IMR-90 (cell line): Measurements from ENCODE around the gene ZFPL1. TPM values are rescaled to one million over a fixed set of nuclear protein-coding genes. Genes with fewer than 3 reads are reported as not detected.
A peak's percentile ranks its signal among the peaks of the same experiment; 100 is the strongest.

Source experiments
- ATAC-seq: fragments of 200-7000 bp; cut with Tn5 transposase; 2 replicates; pipeline ENCODE4 v1.9.1; 2020; ENCODE audit warnings: low read depth, mild to moderate bottlenecking, moderate library complexity
- BruUV-seq: library from RNA; stranded (reverse); fragments of 400-500 nt; replicated peaks from 2 replicates; lab custom pipeline; 2021; lab: Mats Ljungman, UMichigan
- CTCF ChIA-PET: fragments of 300-600 bp; formaldehyde crosslinking; extraction: SDS; loops from one replicate; lab custom pipeline; 2021; ENCODE audit warnings: antibody characterized with exemption; lab: Yijun Ruan, JAX
- POLR2A ChIA-PET: fragments of 300-600 bp; sonication (Branson Sonifier 250); formaldehyde crosslinking; loops from one replicate; lab custom pipeline; 2022; ENCODE audit warnings: antibody characterized with exemption; ENCODE audit not compliant: unreplicated experiment; lab: Charles Lee
- DNase-seq: peaks from one replicate; pipeline ENCODE4 v3.0.0; 2013
- H2AFZ ChIP-seq: replicated peaks from 2 replicates; pipeline ENCODE3; 2013; ENCODE audit warnings: low read length, mild to moderate bottlenecking; ENCODE audit not compliant: poor library complexity
- H2AK5ac ChIP-seq: 2 replicates; pipeline ENCODE4 v1.6.1; 2013; ENCODE audit warnings: low read depth, low read length, inconsistent platforms
- H2AK9ac ChIP-seq: replicated peaks from 2 replicates; pipeline ENCODE3; 2013; ENCODE audit warnings: mild to moderate bottlenecking, low read depth, low read length, moderate library complexity; ENCODE audit not compliant: poor library complexity
- H2BK120ac ChIP-seq: 2 replicates; pipeline ENCODE4 v1.6.1; 2013; ENCODE audit warnings: low read depth, low read length, inconsistent platforms
- H2BK15ac ChIP-seq: 3 replicates; pipeline ENCODE4 v1.6.1; 2013; ENCODE audit warnings: low read depth, low read length, inconsistent platforms
- H2BK20ac ChIP-seq: 2 replicates; pipeline ENCODE4 v1.6.1; 2013; ENCODE audit warnings: low read depth, mild to moderate bottlenecking, inconsistent platforms, low read length, moderate library complexity
- H2BK5ac ChIP-seq: 2 replicates; pipeline ENCODE4 v1.6.1; 2013; ENCODE audit warnings: mild to moderate bottlenecking, low read depth, low read length, inconsistent platforms; ENCODE audit not compliant: poor library complexity, severe bottlenecking
- H3K14ac ChIP-seq: replicated peaks from 2 replicates; pipeline ENCODE4 v1.6.1; 2013; ENCODE audit warnings: low read depth, low read length, inconsistent platforms
- H3K18ac ChIP-seq: 2 replicates; pipeline ENCODE4 v1.6.1; 2013; ENCODE audit warnings: low read depth, low read length, control low read depth
- H3K23ac ChIP-seq: 2 replicates; pipeline ENCODE4 v1.6.1; 2013; ENCODE audit warnings: low read depth, low read length, inconsistent platforms
- H3K27ac ChIP-seq: 2 replicates; pipeline ENCODE4 v1.5.1; 2013; ENCODE audit warnings: mild to moderate bottlenecking, control low read depth, low read length; ENCODE audit not compliant: insufficient read depth
- H3K27me3 ChIP-seq: 2 replicates; pipeline ENCODE4 v1.6.1; 2013; ENCODE audit warnings: low read length; ENCODE audit not compliant: control insufficient read depth, insufficient read depth
- H3K36me3 ChIP-seq: 2 replicates; pipeline ENCODE4 v1.6.1; 2013; ENCODE audit warnings: low read length, mixed read lengths; ENCODE audit not compliant: control insufficient read depth, insufficient read depth
- H3K4ac ChIP-seq: 2 replicates; pipeline ENCODE4 v1.6.1; 2013; ENCODE audit warnings: low read depth, low read length, inconsistent platforms
- H3K4me1 ChIP-seq: 2 replicates; pipeline ENCODE4 v1.6.1; 2013; ENCODE audit warnings: low read length, mixed read lengths; ENCODE audit not compliant: control insufficient read depth, insufficient read depth
- H3K4me2 ChIP-seq: 2 replicates; pipeline ENCODE4 v1.6.1; 2013; ENCODE audit warnings: low read depth, mild to moderate bottlenecking, control low read depth, low read length, moderate library complexity
- H3K4me3 ChIP-seq: 2 replicates; pipeline ENCODE4 v1.5.1; 2013; ENCODE audit warnings: low read depth, mild to moderate bottlenecking, control low read depth, low read length, moderate library complexity; ENCODE audit not compliant: insufficient read depth
- H3K56ac ChIP-seq: 2 replicates; pipeline ENCODE4 v1.6.1; 2013; ENCODE audit warnings: low read length, inconsistent platforms; ENCODE audit not compliant: insufficient read depth; ENCODE audit errors: extremely low read depth
- H3K79me1 ChIP-seq, 2 experiments: 2 replicates each; pipeline ENCODE4 v1.6.1; 2013; ENCODE audit warnings: low read length in 2 of 2, inconsistent platforms in 1 of 2, low read depth in 1 of 2
- H3K9ac ChIP-seq: 2 replicates; pipeline ENCODE4 v1.6.1; 2013; ENCODE audit warnings: low read depth, low read length, control low read depth
- H3K9me1 ChIP-seq: 2 replicates; pipeline ENCODE4 v1.6.1; 2013; ENCODE audit warnings: low read length, inconsistent platforms; ENCODE audit not compliant: insufficient read depth
- H3K9me3 ChIP-seq: 2 replicates; pipeline ENCODE4 v1.6.1; 2013; ENCODE audit warnings: low read length; ENCODE audit not compliant: control insufficient read depth, insufficient read depth
- H4K20me1 ChIP-seq: 2 replicates; pipeline ENCODE4 v1.6.1; 2013; ENCODE audit warnings: low read length, inconsistent platforms; ENCODE audit not compliant: insufficient read depth
- H4K5ac ChIP-seq: 2 replicates; pipeline ENCODE4 v1.6.1; 2013; ENCODE audit warnings: mild to moderate bottlenecking, low read depth, low read length, control low read depth
- H4K8ac ChIP-seq, 2 experiments: 2 replicates each; pipeline ENCODE4 v1.6.1; 2013; ENCODE audit warnings: low read depth in 2 of 2, low read length in 2 of 2, control low read depth in 1 of 2, inconsistent platforms in 1 of 2
- H4K91ac ChIP-seq: 2 replicates; pipeline ENCODE4 v1.6.1; 2013; ENCODE audit warnings: low read depth, low read length, inconsistent platforms; ENCODE audit not compliant: insufficient read depth
- BHLHE40 ChIP-seq: fragments of 150-350 bp; IDR thresholded peaks from 2 replicates; pipeline ENCODE4 v1.6.1; 2016; ENCODE audit warnings: mild to moderate bottlenecking, low read depth, low read length
- CEBPB ChIP-seq: IDR thresholded peaks from 2 replicates; pipeline ENCODE4 v1.6.1; 2012; ENCODE audit warnings: low read depth, low read length, improper control_type of control experiment
- CTCF ChIP-seq: conservative IDR thresholded peaks from 2 replicates; pipeline ENCODE4 v1.5.1; 2012; ENCODE audit warnings: mild to moderate bottlenecking, low read depth, low read length, improper control_type of control experiment
- FOS ChIP-seq: fragments of 150-350 bp; IDR thresholded peaks from 2 replicates; pipeline ENCODE4 v1.6.1; 2016; ENCODE audit warnings: low read depth, low read length
- MAFK ChIP-seq: IDR thresholded peaks from 2 replicates; pipeline ENCODE4 v1.6.1; 2012; ENCODE audit warnings: low read depth, low read length, improper control_type of control experiment
- MAZ ChIP-seq: IDR thresholded peaks from 2 replicates; pipeline ENCODE4 v1.6.1; 2012; ENCODE audit warnings: low read depth, mild to moderate bottlenecking, low read length, improper control_type of control experiment, moderate library complexity, borderline replicate concordance
- MXI1 ChIP-seq: IDR thresholded peaks from 2 replicates; pipeline ENCODE4 v1.6.1; 2012; ENCODE audit warnings: low read depth, mild to moderate bottlenecking, low read length, moderate library complexity, borderline replicate concordance
- POLR2A ChIP-seq: IDR thresholded peaks from 2 replicates; pipeline ENCODE4 v1.6.1; 2012; ENCODE audit warnings: mild to moderate bottlenecking, low read depth, low read length
- RCOR1 ChIP-seq: IDR thresholded peaks from 2 replicates; pipeline ENCODE4 v1.6.1; 2012; ENCODE audit warnings: mild to moderate bottlenecking, low read length, improper control_type of control experiment; ENCODE audit not compliant: insufficient replicate concordance
- RFX5 ChIP-seq: IDR thresholded peaks from 2 replicates; pipeline ENCODE4 v1.8.0; 2012; ENCODE audit warnings: low read depth, mild to moderate bottlenecking, low read length, moderate library complexity
- WGBS, 2 experiments: methylation state at CpG; one replicate each; pipeline versions ENCODE4 v1.1.5 to v1.1.7; 2013; ENCODE audit warnings: missing lambda C conversion rate in 2 of 2; ENCODE audit not compliant: insufficient read length in 1 of 2; ENCODE audit errors: extremely low coverage in 2 of 2; 5-methylcytosine and 5-hydroxymethylcytosine counted together
- dilution Hi-C: fragments of 300-500 bp; cut with HindIII; formaldehyde crosslinking; loops from one replicate; pipeline ENCODE4 v1.14.3; 2018; ENCODE audit warnings: low sequenced_read_pairs; ENCODE audit not compliant: unreplicated experiment
- in situ Hi-C: fragments of 300-500 bp; cut with MboI; formaldehyde crosslinking; loops from 3 replicates; pipeline ENCODE4 v1.14.3; 2019; ENCODE audit warnings: low sequenced_read_pairs, inconsistent platforms, mixed read lengths
- intact Hi-C: fragments of 100-400 bp; cut with micrococcal nuclease; formaldehyde crosslinking; loops from 2 replicates; pipeline ENCODE4 v1.10.0; 2022
- polyA plus RNA-seq, 3 experiments: library from polyadenylated mRNA; depleted of rRNA; stranded (reverse); fragments of >200 nt; gene quantifications; 2 replicates each; pipeline ENCODE4 v1.2.3, GENCODE V29; 2012; ENCODE audit warnings: low replicate concordance in 1 of 3
- total RNA-seq: library from RNA; depleted of rRNA; stranded (reverse); fragments of >200 nt; gene quantifications from 2 replicates; pipeline ENCODE4 v1.2.3, GENCODE V29; 2012

Gene ZFPL1
- total and polyA plus RNA-seq, 2 of the 4 experiments (the other 2 are of a cell fraction), result 24.0 to 67.5 TPM

GRCh38 chr11:65089621-65090020 is 5.6 kb downstream of the ZFPL1 start:
- CTCF ChIA-PET, result no interaction called here
- H3K56ac ChIP-seq, result no peak overlapping the region
- H3K14ac ChIP-seq, result no peak overlapping the region
- H3K9ac ChIP-seq, result no peak overlapping the region
- peaks cover 35% of the 10 kb centered on the region for H3K36me3 ChIP-seq
- no peak overlapping the region for H3K4me3 ChIP-seq
- no peak overlapping the region for H3K18ac ChIP-seq
- no peak overlapping the region for H2BK15ac ChIP-seq
- H2BK20ac ChIP-seq, result no peak overlapping the region
- H2BK120ac ChIP-seq, result no peak overlapping the region
- H3K23ac ChIP-seq, result no peak overlapping the region
- in situ Hi-C loops (no loop called here), dilution Hi-C loops (no loop called here), intact Hi-C loops (no loop called here)
- H3K4ac ChIP-seq, result no peak overlapping the region
- no TSS peak for BruUV-seq
- H3K27ac ChIP-seq, result no peak overlapping the region
- POLR2A ChIA-PET, result no interaction called here
- peaks cover 16 to 18% of the 10 kb centered on the region in 2 experiments for H3K79me1 ChIP-seq
- H2AK5ac ChIP-seq, result no peak overlapping the region
- H2BK5ac ChIP-seq, result no peak overlapping the region
- peaks cover 4% of the 10 kb centered on the region; the same call in 1 of the 2 replicates for H3K4me1 ChIP-seq
- H4K8ac ChIP-seq, result no peak overlapping the region
- no peak overlapping the region for H4K91ac ChIP-seq
- no peak overlapping the region for H4K5ac ChIP-seq
- peak overlapping the region; percentile 34 for H2AK9ac ChIP-seq
- TF ChIP-seq POLR2A (no peak), MXI1 (no peak), RCOR1 (no peak), CTCF (no peak), MAZ (no peak), MAFK (no peak), BHLHE40 (no peak), CEBPB (no peak), FOS (no peak), RFX5 (no peak)
- DNase-seq (no peak), ATAC-seq (no peak)
- no peaks in the 10 kb centered on the region for H3K27me3 ChIP-seq
- no peak overlapping the region for H3K4me2 ChIP-seq
- WGBS, 2 experiments, result 100% methylated on average over 1 of the region's 4 CpGs; no CpG with 5 or more reads in 1 of the 2 experiments
- no peaks in the 10 kb centered on the region for H3K9me1 ChIP-seq
- H3K9me3 ChIP-seq, result no peaks in the 10 kb centered on the region
- H2AFZ ChIP-seq, result no peak overlapping the region
- no peaks in the 10 kb centered on the region; the same call in 1 of the 2 replicates for H4K20me1 ChIP-seq
